Thyroid gland (tissue), 4 donors: Measurements from ENCODE around the gene ZNF79. TPM values are rescaled to one million over a fixed set of nuclear protein-coding genes. Genes with fewer than 3 reads are reported as not detected.
A peak's percentile ranks its signal among the peaks of the same experiment; 100 is the strongest.

Experiments used
- DNase-seq, 2 donors: peaks; one replicate each; pipeline ENCODE4 v3.0.0-alpha.2; 2019
- H3K27ac ChIP-seq, 3 donors: fragments of 200-600 bp; sonication (generic); 1 replicate in 2 of 3; 2 replicates in 1 of 3; pipeline ENCODE4 v1.5.1; 2016 to 2019; ENCODE audit warnings: mild to moderate bottlenecking in 1 of 3, moderate library complexity in 1 of 3
- H3K27me3 ChIP-seq: fragments of 200-600 bp; sonication (generic); one replicate; pipeline ENCODE4 v1.5.1; 2019
- H3K36me3 ChIP-seq, 2 donors: fragments of 200-600 bp; sonication (generic); one replicate each; pipeline ENCODE4 v1.5.1; 2016 to 2019
- H3K4me1 ChIP-seq, 2 donors: fragments of 200-600 bp; sonication (generic); one replicate each; pipeline ENCODE4 v1.5.1; 2017 to 2019
- H3K4me3 ChIP-seq, 3 donors: fragments of 200-600 bp; sonication (generic); replicated peaks in 1 of 3; 1 replicate in 2 of 3; 2 replicates in 1 of 3; pipeline ENCODE4 v1.5.1; 2016; ENCODE audit warnings: mild to moderate bottlenecking in 1 of 3
- H3K9me3 ChIP-seq: fragments of 200-600 bp; sonication (generic); one replicate; pipeline ENCODE4 v1.5.1; 2017
- CTCF ChIP-seq, 6 experiments: fragments of 200-600 bp in 3 of 6; fragments of 450-650 bp in 3 of 6; sonication (generic) in 3 of 6; IDR thresholded peaks; one replicate each; pipeline ENCODE4 v1.5.1; 2016 to 2019; ENCODE audit warnings: antibody characterized with exemption in 6 of 6, mild to moderate bottlenecking in 2 of 6, inconsistent platforms in 1 of 6, moderate library complexity in 1 of 6
- POLR2A ChIP-seq, 2 donors: fragments of 450-650 bp; IDR thresholded peaks; one replicate each; pipeline ENCODE4 v1.6.1; 2017; ENCODE audit warnings: antibody characterized with exemption in 2 of 2, mild to moderate bottlenecking in 2 of 2, moderate library complexity in 1 of 2
- WGBS, 2 donors: methylation state at CpG; one replicate each; pipeline ENCODE4 v1.1.5; 2017; 5-methylcytosine and 5-hydroxymethylcytosine counted together
- intact Hi-C: fragments of 100-400 bp; cut with DNase I; formaldehyde crosslinking; loops from one replicate; pipeline ENCODE4 v1.15.1; 2023
- total RNA-seq, 4 donors: library from RNA; depleted of rRNA; stranded (reverse); fragments of >200 nt; gene quantifications; one replicate each; pipeline ENCODE4 v1.2.3, GENCODE V29; 2016

Gene ZNF79
- total RNA-seq, 4 donors from 2014 or later: 10.6 to 19.4 (median 15.9) TPM

GRCh38 chr9:127490535-127491230, 66.5 kb downstream of the ZNF79 start:
- intact Hi-C loops: no loop called here
- no peak overlapping the region for H3K27ac ChIP-seq
- H3K4me3 ChIP-seq: no peak overlapping the region
- peaks cover 10 to 13% of the 10 kb centered on the region in 2 donors for H3K4me1 ChIP-seq
- H3K36me3 ChIP-seq: peaks cover 0 to 4% of the 10 kb centered on the region in 2 donors
- no peak for TF ChIP-seq CTCF (IDR thresholded peaks at IDR 0.05)
- TF ChIP-seq POLR2A (IDR thresholded peaks at IDR 0.05): no peak
- no peaks in the 10 kb centered on the region for H3K27me3 ChIP-seq
- H3K9me3 ChIP-seq: no peaks in the 10 kb centered on the region
- no peak for DNase-seq
- WGBS, 2 donors: 94 to 95% methylated on average over 9 of the region's 9 CpGs

GRCh38 chr9:127491516-127491915, 67.3 kb downstream of the ZNF79 start:
- Histone ChIP-seq H3K27ac (no peak overlapping the region), H3K27me3 (no peaks in the 10 kb centered on the region), H3K9me3 (no peaks in the 10 kb centered on the region), H3K4me3 (no peak overlapping the region), H3K4me1 (peaks cover 12 to 18% of the 10 kb centered on the region in 2 donors), H3K36me3 (peaks cover 0 to 4% of the 10 kb centered on the region in 2 donors)
- intact Hi-C loops: no loop called here
- 85 to 100% methylated on average over 4 to 5 of the region's 10 CpGs for WGBS, 2 donors
- no peak for DNase-seq
- TF ChIP-seq CTCF (IDR thresholded peaks at IDR 0.05) (no peak), POLR2A (IDR thresholded peaks at IDR 0.05) (no peak)

GRCh38 chr9:127492616-127493015, 68.4 kb downstream of the ZNF79 start:
- 85 to 94% methylated on average over 14 of the region's 14 CpGs for WGBS, 2 donors
- Histone ChIP-seq H3K27ac (no peak overlapping the region), H3K36me3 (peaks cover 0 to 6% of the 10 kb centered on the region in 2 donors), H3K4me3 (no peak overlapping the region), H3K4me1 (peaks cover 12 to 18% of the 10 kb centered on the region in 2 donors), H3K27me3 (no peaks in the 10 kb centered on the region), H3K9me3 (no peaks in the 10 kb centered on the region)
- DNase-seq: no peak
- intact Hi-C loops: no loop called here
- TF ChIP-seq CTCF (IDR thresholded peaks at IDR 0.05) (no peak), POLR2A (IDR thresholded peaks at IDR 0.05) (no peak)

GRCh38 chr9:127493592-127494303, 69.6 kb downstream of the ZNF79 start:
- intact Hi-C loops: no loop called here
- Histone ChIP-seq H3K27ac (peak overlapping the region in 2 of 3 donors; percentile 77 to 81), H3K9me3 (no peaks in the 10 kb centered on the region)

More at GRCh38 chr9:127493592-127494303, 69.6 kb downstream of the ZNF79 start:
- peaks cover 4 to 7% of the 10 kb centered on the region in 2 donors for H3K36me3 ChIP-seq
- no peak for DNase-seq
- H3K27me3 ChIP-seq: no peaks in the 10 kb centered on the region
- WGBS, 2 donors: 86 to 91% methylated on average over 5 to 20 of the region's 22 CpGs
- no peak overlapping the region for H3K4me3 ChIP-seq
- H3K4me1 ChIP-seq: peaks cover 12 to 18% of the 10 kb centered on the region in 2 donors
- no peak for TF ChIP-seq CTCF (IDR thresholded peaks at IDR 0.05)
